ENCODE data around the gene NQO1. TPM values are rescaled to one million over a fixed set of nuclear protein-coding genes. Genes with fewer than 3 reads are reported as not detected.
A peak's percentile ranks its signal among the peaks of the same experiment; 100 is the strongest.

Gene NQO1
- total RNA-seq, 1 donor from 2014 or later: 74.5 TPM

DNA sequence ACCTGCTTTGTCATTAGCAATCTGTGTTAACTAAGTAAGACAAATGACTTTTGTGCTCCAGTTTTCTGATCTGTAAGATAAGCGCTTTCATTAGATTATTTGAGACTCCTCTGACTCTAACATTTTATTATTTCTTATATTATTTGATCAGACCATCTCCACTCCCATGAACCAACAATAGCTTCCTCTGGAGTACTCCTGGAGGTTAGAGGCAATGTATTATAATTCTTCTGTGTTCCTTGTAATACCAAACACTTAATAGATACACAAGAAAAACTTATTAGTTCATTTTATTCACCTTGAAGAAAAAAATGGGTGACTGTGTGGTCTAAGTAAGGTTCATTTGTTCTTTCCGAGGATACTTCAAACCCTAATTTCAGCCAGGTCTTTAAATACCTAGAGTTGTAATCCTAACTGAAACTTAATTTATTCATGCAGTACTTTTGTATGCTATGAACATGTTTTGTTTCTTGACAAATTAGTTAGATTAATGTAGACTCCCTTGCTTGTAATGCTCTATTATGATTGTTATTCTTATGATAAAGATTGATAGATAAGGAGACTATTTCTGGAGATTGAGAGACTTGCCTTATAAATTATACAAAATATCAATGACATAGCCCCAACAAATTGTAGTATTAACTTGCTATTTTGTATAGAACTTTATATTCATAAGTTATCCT lies 53.9 kb downstream of the NQO1 start:
- H3K4me1 ChIP-seq (ENCODE audit: insufficient read depth, low read length): no peaks in the 10 kb centered on the region
- Mint-ChIP-seq H3K27me3 (ENCODE audit: low read depth, unreplicated experiment) (no peaks in the 10 kb centered on the region), H3K4me1 (ENCODE audit: low read depth, unreplicated experiment) (no peaks in the 10 kb centered on the region), H3K4me3 (ENCODE audit: unreplicated experiment) (no peak overlapping the region), H3K27ac (ENCODE audit: unreplicated experiment) (peak overlapping the region; percentile 59), H3K9me3 (ENCODE audit: unreplicated experiment) (no peaks in the 10 kb centered on the region), H3K36me3 (ENCODE audit: low read depth, unreplicated experiment) (peaks cover 13% of the 10 kb centered on the region)
- H3K27me3 ChIP-seq (ENCODE audit: insufficient read depth, low read length): no peaks in the 10 kb centered on the region
- no peak overlapping the region for H3K4me2 ChIP-seq (ENCODE audit: low read length)
- H3K36me3 ChIP-seq (ENCODE audit: insufficient read depth, low read length): peaks cover 41% of the 10 kb centered on the region
- no peak overlapping the region for H3K4me3 ChIP-seq (ENCODE audit: insufficient read depth, low read depth, low read length)
- no peak for TF ChIP-seq EZH2 (IDR thresholded peaks at IDR 0.05; ENCODE audit: insufficient read depth, low read length)
- TF ChIP-seq, protein P1, sequence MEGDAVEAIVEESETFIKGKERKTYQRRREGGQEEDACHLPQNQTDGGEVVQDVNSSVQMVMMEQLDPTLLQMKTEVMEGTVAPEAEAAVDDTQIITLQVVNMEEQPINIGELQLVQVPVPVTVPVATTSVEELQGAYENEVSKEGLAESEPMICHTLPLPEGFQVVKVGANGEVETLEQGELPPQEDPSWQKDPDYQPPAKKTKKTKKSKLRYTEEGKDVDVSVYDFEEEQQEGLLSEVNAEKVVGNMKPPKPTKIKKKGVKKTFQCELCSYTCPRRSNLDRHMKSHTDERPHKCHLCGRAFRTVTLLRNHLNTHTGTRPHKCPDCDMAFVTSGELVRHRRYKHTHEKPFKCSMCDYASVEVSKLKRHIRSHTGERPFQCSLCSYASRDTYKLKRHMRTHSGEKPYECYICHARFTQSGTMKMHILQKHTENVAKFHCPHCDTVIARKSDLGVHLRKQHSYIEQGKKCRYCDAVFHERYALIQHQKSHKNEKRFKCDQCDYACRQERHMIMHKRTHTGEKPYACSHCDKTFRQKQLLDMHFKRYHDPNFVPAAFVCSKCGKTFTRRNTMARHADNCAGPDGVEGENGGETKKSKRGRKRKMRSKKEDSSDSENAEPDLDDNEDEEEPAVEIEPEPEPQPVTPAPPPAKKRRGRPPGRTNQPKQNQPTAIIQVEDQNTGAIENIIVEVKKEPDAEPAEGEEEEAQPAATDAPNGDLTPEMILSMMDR (IDR thresholded peaks at IDR 0.05; ENCODE audit: insufficient read depth, low read depth, low read length): no peak
- no peak overlapping the region for H3K27ac ChIP-seq (ENCODE audit: low read depth, low read length)
- H3K9me3 ChIP-seq (ENCODE audit: insufficient read depth, low read depth, low read length): no peaks in the 10 kb centered on the region
- H3K9ac ChIP-seq (ENCODE audit: low read length): no peak overlapping the region
- no peak for DNase-seq (ENCODE audit: low read depth)
- H4K20me1 ChIP-seq (ENCODE audit: insufficient read depth, low read length): no peaks in the 10 kb centered on the region
- H3K79me2 ChIP-seq (ENCODE audit: insufficient read depth, low read length): no peaks in the 10 kb centered on the region
- FAIRE-seq: no peak
- H2AFZ ChIP-seq (ENCODE audit: low read depth, low read length): no peak overlapping the region

DNA sequence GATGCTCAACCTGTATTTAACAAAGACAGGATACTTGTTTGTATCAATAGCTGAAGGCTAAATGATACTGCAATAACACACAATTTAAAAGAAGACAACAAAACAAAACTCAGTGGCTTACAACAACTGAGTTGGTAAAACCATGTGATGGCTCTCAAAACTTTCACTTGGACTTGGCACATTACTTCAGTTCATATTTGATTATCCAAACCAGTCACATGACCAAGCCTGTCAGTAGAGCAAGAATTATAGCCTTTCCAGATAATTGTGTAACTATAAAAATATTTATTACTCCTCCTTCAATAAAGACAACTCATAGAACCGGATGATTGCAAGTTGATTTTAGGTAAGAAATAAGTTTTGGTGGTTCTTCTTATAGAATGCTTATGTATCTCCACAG lies 56.8 kb downstream of the NQO1 start:
- no peaks in the 10 kb centered on the region for H3K4me1 Mint-ChIP-seq (ENCODE audit: low read depth, unreplicated experiment)
- H3K27me3 Mint-ChIP-seq (ENCODE audit: low read depth, unreplicated experiment): no peaks in the 10 kb centered on the region
- Histone ChIP-seq H2AFZ (ENCODE audit: low read depth, low read length) (no peak overlapping the region), H3K9ac (ENCODE audit: low read length) (no peak overlapping the region), H3K4me2 (ENCODE audit: low read length) (no peak overlapping the region), H3K27ac (ENCODE audit: low read depth, low read length) (no peak overlapping the region), H3K4me3 (ENCODE audit: insufficient read depth, low read depth, low read length) (no peak overlapping the region), H3K27me3 (ENCODE audit: insufficient read depth, low read length) (no peaks in the 10 kb centered on the region), H4K20me1 (ENCODE audit: insufficient read depth, low read length) (no peaks in the 10 kb centered on the region), H3K36me3 (ENCODE audit: insufficient read depth, low read length) (peaks cover 25% of the 10 kb centered on the region), H3K9me3 (ENCODE audit: insufficient read depth, low read depth, low read length) (no peaks in the 10 kb centered on the region), H3K4me1 (ENCODE audit: insufficient read depth, low read length) (no peaks in the 10 kb centered on the region), H3K79me2 (ENCODE audit: insufficient read depth, low read length) (no peaks in the 10 kb centered on the region)
- DNase-seq (ENCODE audit: low read depth) (no peak), FAIRE-seq (no peak)
- H3K9me3 Mint-ChIP-seq (ENCODE audit: unreplicated experiment): no peaks in the 10 kb centered on the region
- H3K27ac Mint-ChIP-seq (ENCODE audit: unreplicated experiment): no peak overlapping the region
- H3K36me3 Mint-ChIP-seq (ENCODE audit: low read depth, unreplicated experiment): peaks cover 8% of the 10 kb centered on the region
- no peak overlapping the region for H3K4me3 Mint-ChIP-seq (ENCODE audit: unreplicated experiment)
- TF ChIP-seq EZH2 (IDR thresholded peaks at IDR 0.05; ENCODE audit: insufficient read depth, low read length): no peak

DNA sequence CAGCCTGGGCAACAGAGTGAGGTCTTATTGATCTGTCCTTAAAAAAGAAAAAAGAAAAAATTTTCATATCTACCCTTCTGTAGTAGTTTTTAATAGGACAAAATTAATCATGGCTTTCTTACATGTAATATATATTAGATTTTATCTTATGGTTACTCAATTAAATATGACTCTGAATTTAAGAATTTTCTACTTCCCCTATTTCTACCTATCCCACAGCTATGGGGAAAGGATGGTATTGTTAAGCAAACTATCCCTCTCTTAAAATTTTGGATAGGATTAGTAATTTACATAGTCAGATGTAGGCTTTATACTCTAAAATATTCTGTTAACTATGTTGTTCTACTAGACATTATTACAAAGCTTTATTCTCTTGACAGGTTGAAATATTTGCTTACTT lies 62.5 kb downstream of the NQO1 start:
- Mint-ChIP-seq H3K36me3 (ENCODE audit: low read depth, unreplicated experiment) (peaks cover 5% of the 10 kb centered on the region), H3K9me3 (ENCODE audit: unreplicated experiment) (no peaks in the 10 kb centered on the region), H3K4me1 (ENCODE audit: low read depth, unreplicated experiment) (no peaks in the 10 kb centered on the region), H3K4me3 (ENCODE audit: unreplicated experiment) (no peak overlapping the region), H3K27me3 (ENCODE audit: low read depth, unreplicated experiment) (no peaks in the 10 kb centered on the region), H3K27ac (ENCODE audit: unreplicated experiment) (no peak overlapping the region)
- H3K4me2 ChIP-seq (ENCODE audit: low read length): no peak overlapping the region
- H3K36me3 ChIP-seq (ENCODE audit: insufficient read depth, low read length): peaks cover 18% of the 10 kb centered on the region
- H3K27me3 ChIP-seq (ENCODE audit: insufficient read depth, low read length): no peaks in the 10 kb centered on the region
- no peaks in the 10 kb centered on the region for H4K20me1 ChIP-seq (ENCODE audit: insufficient read depth, low read length)
- H2AFZ ChIP-seq (ENCODE audit: low read depth, low read length): no peak overlapping the region
- H3K79me2 ChIP-seq (ENCODE audit: insufficient read depth, low read length): no peaks in the 10 kb centered on the region
- FAIRE-seq: no peak
- DNase-seq (ENCODE audit: low read depth): no peak
- H3K9me3 ChIP-seq (ENCODE audit: insufficient read depth, low read depth, low read length): no peaks in the 10 kb centered on the region
- no peak overlapping the region for H3K4me3 ChIP-seq (ENCODE audit: insufficient read depth, low read depth, low read length)
- no peaks in the 10 kb centered on the region for H3K4me1 ChIP-seq (ENCODE audit: insufficient read depth, low read length)
- no peak overlapping the region for H3K9ac ChIP-seq (ENCODE audit: low read length)
- H3K27ac ChIP-seq (ENCODE audit: low read depth, low read length): no peak overlapping the region
- TF ChIP-seq EZH2 (IDR thresholded peaks at IDR 0.05; ENCODE audit: insufficient read depth, low read length): no peak

Data from astrocyte (in vitro differentiated cells and primary cell).